ENCODE data around the gene B3GALNT2.

B3GALNT2 gene

GRCh38 chr1:235525314-235525713 is 21.1 kb upstream of the B3GALNT2 start:
- Histone ChIP-seq H3K9ac (no peak overlapping the region), H3K27me3 (ENCODE audit: insufficient read depth, low read depth) (no peaks in the 10 kb centered on the region), H3K4me2 (no peak overlapping the region), H2AFZ (ENCODE audit: low read depth) (no peak overlapping the region), H3K4me1 (ENCODE audit: low read depth, poor library complexity, severe bottlenecking) (no peaks in the 10 kb centered on the region), H3K36me3 (ENCODE audit: insufficient read depth) (no peaks in the 10 kb centered on the region), H3K79me2 (ENCODE audit: insufficient read depth, low read depth) (no peaks in the 10 kb centered on the region), H3K4me3 (IDR thresholded peaks at IDR 0.05; ENCODE audit: insufficient read depth, low read depth, low read length) (no peak overlapping the region), H3K27ac (no peak overlapping the region), H4K20me1 (ENCODE audit: insufficient read depth) (no peaks in the 10 kb centered on the region)
- TF ChIP-seq CTCF (conservative IDR thresholded peaks at IDR 0.05; ENCODE audit: low read depth, low read length), result no peak

- TF ChIP-seq CTCF (conservative IDR thresholded peaks at IDR 0.05; ENCODE audit: low read depth, low read length), result no peak
- H4K20me1 ChIP-seq (ENCODE audit: insufficient read depth), result no peaks in the 10 kb centered on the region
- peaks cover 11% of the 10 kb centered on the region for H3K4me1 ChIP-seq (ENCODE audit: low read depth, poor library complexity, severe bottlenecking)
- no peak overlapping the region for H3K9ac ChIP-seq
- no peak overlapping the region for H3K4me3 ChIP-seq (IDR thresholded peaks at IDR 0.05; ENCODE audit: insufficient read depth, low read depth, low read length)
- H3K36me3 ChIP-seq (ENCODE audit: insufficient read depth), result no peaks in the 10 kb centered on the region
- H3K4me2 ChIP-seq, result no peak overlapping the region
- no peak overlapping the region for H3K27ac ChIP-seq
- H2AFZ ChIP-seq (ENCODE audit: low read depth), result no peak overlapping the region
- H3K27me3 ChIP-seq (ENCODE audit: insufficient read depth, low read depth), result no peaks in the 10 kb centered on the region
- H3K79me2 ChIP-seq (ENCODE audit: insufficient read depth, low read depth), result no peaks in the 10 kb centered on the region
Measured at GRCh38 chr1:235516862-235517446, 12.7 kb upstream of the B3GALNT2 start.

- Histone ChIP-seq H4K20me1 (ENCODE audit: insufficient read depth) (no peaks in the 10 kb centered on the region), H3K36me3 (ENCODE audit: insufficient read depth) (no peaks in the 10 kb centered on the region), H2AFZ (ENCODE audit: low read depth) (no peak overlapping the region), H3K27ac (no peak overlapping the region), H3K27me3 (ENCODE audit: insufficient read depth, low read depth) (no peaks in the 10 kb centered on the region), H3K4me1 (ENCODE audit: low read depth, poor library complexity, severe bottlenecking) (peaks cover 11% of the 10 kb centered on the region), H3K9ac (no peak overlapping the region), H3K4me2 (no peak overlapping the region), H3K4me3 (IDR thresholded peaks at IDR 0.05; ENCODE audit: insufficient read depth, low read depth, low read length) (no peak overlapping the region), H3K79me2 (ENCODE audit: insufficient read depth, low read depth) (no peaks in the 10 kb centered on the region)
- TF ChIP-seq CTCF (conservative IDR thresholded peaks at IDR 0.05; ENCODE audit: low read depth, low read length), result no peak
Measured at GRCh38 chr1:235515844-235516512, 11.7 kb upstream of the B3GALNT2 start.

GRCh38 chr1:235513495-235514366 is 9.5 kb upstream of the B3GALNT2 start:
- Histone ChIP-seq H3K27ac (no peak overlapping the region), H3K27me3 (ENCODE audit: insufficient read depth, low read depth) (no peaks in the 10 kb centered on the region), H3K79me2 (ENCODE audit: insufficient read depth, low read depth) (no peaks in the 10 kb centered on the region), H3K9ac (no peak overlapping the region), H3K4me2 (no peak overlapping the region), H2AFZ (ENCODE audit: low read depth) (no peak overlapping the region), H3K36me3 (ENCODE audit: insufficient read depth) (no peaks in the 10 kb centered on the region), H3K4me1 (ENCODE audit: low read depth, poor library complexity, severe bottlenecking) (peaks cover 11% of the 10 kb centered on the region), H4K20me1 (ENCODE audit: insufficient read depth) (no peaks in the 10 kb centered on the region), H3K4me3 (IDR thresholded peaks at IDR 0.05; ENCODE audit: insufficient read depth, low read depth, low read length) (no peak overlapping the region)
- peak; percentile 95 for TF ChIP-seq CTCF (conservative IDR thresholded peaks at IDR 0.05; ENCODE audit: low read depth, low read length)

All from KMS-11 (cell line).